ENCODE measurements around the gene CREB5.

CREB5 gene

DNA sequence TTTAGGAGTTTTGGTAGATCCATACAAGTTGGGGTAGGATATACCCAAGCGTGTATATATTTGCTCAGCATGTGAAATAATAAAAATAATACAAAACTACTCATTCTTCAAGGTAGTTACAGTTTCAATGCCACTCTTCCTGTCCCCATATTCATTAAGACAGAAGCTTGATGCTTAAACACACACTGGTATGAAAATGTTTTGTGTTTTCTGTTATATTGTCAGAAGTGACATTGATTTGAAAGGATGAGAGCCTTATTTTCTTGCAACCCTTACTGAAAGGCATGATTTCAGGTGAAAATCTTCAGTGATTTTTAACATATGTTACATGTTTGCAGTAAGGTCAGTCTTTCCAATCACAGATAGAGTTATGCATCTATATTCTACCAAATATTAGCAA is 312.2 kb downstream of the CREB5 start:
- DNase-seq: no peak

DNA sequence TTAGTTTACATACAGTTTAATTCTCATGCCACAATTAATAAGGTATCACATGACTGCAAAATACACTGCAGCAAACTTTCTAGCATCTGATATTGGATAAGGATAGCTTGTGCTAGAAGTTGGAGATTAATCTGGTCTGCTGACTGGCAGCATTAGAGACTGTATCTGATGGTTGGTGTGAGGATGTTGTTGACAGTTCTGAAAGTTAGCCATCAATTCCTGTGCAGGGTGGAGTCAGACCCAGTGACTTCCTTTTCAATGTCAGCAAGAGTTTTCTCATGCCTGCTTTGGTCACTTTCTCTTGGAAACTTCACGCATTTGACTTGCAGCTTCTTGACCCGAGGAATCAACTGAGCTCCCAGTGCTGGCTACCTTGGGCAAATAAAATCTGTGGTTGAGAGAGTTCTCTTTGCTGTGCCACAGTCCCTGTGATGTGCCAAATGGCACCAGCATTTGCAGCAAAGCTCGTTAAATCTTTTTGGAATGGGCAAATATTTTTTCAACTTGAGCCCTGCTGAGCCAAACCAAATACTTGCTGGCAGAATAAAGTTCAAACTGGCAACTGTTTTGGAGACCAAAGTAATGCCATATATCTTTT is 312.8 kb downstream of the CREB5 start:
- DNase-seq: no peak

DNA sequence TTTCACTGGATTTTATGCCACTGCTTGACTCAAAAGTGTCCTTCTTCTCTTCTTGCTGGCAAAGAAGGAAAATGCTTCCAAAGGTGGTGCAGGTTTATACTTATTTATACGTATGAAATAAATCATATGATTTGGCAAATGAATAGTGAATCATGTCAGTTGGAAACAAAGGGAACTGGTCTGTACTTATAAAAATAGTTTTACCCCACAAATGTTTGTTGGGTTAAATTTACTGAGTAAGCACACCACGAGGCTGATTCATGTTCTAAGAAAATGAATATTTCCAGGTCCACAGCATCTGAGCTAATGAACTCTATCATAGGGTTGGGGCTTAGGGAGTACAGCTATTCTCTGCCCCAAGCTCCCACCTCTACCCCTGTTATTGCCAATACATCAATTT is 313.6 kb downstream of the CREB5 start:
- DNase-seq: no peak

DNA sequence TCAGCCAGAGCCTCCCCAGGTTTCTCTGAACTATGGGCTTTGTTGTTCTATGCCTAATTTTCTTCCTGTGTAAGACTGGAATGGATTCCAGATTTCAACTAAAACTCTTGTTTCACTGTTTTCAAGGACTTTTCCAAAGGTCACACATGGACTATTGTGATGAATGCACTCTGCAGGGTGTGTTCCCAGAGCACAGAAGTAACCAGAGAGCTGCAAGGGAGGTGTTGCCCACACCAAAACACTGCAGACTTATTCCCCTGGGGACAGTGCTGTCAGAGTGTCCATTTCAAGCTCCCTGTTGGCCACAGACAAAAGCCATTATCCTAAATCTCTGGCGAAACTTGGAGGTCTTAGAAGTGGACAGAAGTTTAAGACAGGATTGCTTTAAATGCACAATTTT is 314.2 kb downstream of the CREB5 start:
- no peak for DNase-seq

DNA sequence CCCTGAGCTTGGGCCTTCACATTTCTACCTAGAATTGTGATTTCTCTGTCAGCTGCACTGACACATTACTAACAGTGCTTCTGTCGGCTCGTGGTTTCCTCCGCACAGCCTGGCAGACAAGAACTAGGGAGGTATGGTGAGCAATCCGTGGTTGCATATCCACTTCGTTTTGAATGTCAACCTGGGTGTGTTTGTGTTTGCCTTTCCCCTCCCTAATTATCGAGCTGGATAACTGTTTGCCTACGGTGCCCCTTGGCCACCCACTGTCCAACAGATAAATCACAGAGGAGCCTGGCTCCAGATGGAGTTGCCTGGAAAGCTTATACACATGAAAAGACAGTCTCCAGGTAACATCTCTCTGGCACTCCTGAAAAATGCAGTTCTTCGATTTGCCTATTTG is 317.0 kb downstream of the CREB5 start:
- no peak for DNase-seq

DNA sequence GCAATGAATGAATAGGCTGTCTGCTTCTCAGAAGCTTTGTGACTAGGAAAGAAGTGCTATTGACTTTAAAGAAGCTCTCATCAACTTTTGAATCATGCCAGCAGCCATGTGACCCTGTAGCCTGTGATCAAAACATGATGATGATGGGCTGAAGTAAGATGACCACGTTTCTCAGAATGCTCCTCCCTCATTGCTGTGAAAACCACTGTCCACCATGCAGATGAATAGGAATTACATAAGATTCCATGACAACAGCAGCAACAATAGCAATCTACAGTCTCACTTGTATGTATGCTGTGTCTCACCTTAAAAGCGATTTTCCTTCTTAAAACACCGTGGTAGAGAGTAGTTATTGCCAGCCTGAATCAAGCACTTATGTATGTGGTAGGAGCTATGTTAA is 317.4 kb downstream of the CREB5 start:
- no peak for DNase-seq

DNA sequence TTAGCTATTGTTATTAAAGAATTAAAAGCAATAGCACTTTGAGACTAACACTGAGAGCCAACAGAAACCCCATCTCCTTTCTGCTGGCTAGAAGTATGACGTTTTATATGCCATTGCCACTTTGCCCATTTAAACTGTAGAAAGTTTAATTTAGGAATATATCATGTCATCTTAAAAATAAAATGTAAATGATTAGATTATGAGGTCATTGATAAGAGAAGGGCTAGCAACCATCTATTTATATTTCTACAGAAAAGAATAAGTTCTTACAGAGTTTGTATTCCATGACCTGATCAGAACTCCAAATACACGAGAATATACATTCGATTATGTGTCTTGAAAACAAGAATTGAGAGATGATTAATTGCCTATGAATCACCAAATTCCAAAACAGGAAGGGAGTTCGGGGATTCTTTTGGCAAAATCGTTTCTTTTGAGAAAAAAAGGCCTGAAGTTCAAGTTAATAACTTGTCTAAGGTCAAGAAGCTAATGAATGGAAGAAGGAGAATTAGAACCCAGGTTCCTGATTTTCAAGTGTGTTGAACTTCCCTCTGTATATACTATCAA is 318.9 kb downstream of the CREB5 start:
- no peak for DNase-seq

DNA sequence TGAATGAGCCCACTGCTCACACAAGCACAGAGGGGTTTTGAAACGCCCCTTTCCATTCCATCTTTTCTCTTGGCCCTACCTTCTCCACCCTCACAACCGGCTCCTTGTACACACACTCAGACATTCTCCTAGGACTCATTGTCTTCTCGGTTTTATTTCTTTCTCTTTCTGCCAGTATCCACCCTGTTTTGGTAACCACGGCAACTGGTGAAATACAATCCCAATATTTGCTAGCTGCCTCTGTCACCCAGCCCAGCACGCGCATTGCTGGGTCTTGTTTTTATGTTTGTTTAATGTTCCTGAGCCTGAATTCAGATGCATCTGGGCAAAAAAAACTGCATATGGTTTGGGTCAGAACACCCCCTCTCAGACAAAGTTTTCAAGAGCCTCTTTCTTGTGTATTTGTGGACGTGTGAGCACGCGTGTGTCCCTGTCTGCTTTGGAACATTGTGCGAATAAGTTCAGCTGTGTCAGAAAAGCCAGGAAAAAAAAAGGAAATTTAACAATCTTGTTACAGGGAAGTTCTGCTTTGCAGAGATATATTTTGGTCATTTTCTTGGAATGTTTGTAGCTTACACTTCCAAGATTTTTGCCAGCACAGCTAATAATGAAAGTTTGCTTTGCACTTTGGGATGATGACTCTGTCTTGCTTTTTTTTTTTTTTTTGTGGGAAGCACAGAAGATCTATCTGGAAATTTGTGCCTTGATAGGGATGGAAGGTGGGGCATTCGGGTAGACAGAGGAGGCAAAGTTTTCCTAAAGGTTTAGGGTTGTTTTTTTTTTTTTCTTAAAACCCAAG is 320.0 kb downstream of the CREB5 start:
- DNase-seq: no peak

DNA sequence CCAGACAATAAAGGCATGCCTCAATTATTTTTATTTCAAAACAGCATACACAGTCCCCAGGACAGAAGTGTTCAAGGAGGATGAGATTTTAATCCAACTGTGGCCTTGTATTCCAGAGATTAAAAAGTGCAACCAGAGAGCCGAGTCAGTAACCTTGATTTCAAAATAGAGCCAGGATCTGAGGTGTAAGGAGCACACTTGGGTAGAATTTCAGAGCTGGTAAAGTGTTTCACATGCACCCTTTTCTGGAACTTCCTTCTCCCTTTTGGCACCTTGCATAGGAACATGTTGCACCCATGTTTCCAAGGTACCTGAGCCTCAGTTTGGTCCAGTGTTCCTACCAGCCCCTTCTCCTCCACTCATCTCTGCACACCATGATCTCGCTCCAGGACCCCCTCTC is 320.7 kb downstream of the CREB5 start:
- DNase-seq: no peak

DNA sequence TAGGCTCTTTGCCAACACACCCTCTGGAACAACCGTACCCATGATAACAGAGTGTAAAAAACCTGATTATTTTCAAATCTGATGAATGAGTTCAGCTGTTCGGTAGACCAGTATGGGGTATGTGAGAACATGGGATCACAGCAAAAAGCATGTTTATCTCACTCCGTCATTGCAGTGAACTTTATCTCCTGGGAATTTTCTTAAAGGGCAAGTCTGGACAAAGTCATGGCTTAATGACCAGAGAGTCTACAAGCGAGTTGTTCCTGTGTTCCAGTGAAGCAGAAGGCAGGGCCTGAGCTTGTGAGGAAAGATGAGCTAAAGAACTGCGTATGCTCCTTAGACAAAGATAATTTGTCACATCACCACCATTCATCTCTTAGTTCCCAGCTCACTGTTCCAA is 326.1 kb downstream of the CREB5 start:
- DNase-seq: no peak

DNA sequence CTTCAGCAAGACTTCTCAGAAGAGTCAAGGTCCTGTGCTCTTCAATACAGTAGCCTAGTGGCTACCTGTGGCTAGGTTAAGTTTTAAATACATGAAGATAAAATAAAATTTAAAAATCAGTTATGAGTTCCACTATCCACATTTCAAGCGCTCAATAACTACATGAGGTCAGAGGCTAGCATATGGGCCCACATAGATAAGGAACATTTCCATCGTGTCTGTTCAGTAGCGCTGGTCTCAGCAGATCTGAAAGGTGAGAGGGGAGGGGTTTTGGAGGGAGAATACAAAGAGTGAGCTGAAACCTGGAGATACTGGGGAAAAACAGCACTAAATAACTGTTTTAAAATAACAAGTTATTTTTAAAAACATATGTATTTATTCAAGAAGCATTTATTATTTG is 326.8 kb downstream of the CREB5 start:
- no peak for DNase-seq

DNA sequence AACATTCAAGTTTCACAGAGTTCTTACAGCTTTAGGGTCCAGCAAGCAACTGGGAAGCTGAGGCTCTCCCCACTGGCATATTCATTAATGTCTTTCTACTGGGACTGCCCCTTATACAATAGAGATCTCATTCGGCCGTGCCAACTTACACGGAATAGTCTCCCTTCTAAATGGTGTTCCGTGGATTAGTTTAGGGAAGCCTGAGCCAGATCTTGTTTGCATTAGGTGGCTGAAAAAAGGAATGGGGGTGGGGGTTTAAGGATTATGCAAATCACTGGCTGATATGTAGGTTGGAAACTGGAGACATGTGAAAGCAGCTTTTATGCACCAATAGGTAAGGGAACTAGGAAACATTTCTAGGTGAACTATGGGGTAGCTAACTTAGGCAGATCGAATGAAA is 327.5 kb downstream of the CREB5 start:
- DNase-seq: no peak

DNA sequence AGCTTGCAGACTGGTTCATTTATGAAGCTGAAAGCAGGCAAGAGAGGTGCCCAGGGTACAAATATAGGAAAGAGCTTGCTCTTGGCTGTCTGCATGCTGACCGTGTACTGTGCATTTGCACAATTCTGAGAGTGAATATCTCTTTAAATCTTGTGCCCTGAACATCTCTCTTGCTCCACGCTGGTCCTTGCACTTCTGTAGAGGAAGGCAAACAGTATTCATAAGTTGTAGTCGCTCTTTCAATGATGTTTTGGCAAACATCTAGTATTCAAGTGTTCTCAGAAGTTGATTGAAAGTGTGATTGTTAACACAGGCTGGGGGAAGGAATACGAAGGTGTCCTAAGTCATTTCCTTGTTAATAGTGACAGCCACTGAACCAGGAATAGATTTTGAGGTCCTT is 332.6 kb downstream of the CREB5 start:
- DNase-seq: no peak

DNA sequence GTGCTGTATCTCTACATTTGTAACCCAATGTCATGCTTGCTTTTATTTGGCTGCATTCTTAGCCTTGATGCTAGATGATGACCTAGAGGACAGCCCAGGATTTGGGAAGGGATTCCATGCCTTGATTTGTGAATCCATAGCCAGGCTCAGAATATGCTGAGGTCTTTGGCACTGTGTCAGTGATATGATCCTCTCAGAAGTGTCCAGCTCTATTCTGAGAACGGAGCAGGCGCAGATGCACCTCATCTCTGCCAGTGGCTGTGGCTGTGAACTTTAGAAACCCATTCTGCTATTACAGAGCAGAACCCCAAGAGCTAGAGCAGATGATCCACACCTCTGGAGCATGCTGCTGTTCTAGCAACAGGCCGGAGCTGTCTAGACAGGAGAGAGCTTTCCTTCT is 333.0 kb downstream of the CREB5 start:
- DNase-seq: no peak

DNA sequence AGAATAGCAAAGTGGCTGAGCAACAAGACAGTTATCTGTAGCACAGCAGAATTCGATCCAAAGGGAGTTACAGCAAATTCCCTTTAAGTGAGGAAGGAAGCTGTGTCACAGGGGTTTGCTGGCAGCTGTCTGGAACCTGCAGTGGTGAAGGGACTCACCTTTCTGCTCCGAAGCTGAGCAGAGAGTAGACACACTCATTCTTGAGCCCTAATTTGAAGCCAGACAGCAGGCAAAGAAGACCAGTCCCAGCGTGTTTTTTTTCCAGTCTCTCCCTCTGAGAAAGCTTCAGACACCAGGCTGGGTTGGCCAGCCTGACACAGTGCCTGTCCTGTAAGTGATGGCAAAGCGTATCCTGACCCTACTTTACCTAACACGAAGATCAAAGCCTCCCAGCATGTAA is 335.1 kb downstream of the CREB5 start:
- DNase-seq: no peak

DNA sequence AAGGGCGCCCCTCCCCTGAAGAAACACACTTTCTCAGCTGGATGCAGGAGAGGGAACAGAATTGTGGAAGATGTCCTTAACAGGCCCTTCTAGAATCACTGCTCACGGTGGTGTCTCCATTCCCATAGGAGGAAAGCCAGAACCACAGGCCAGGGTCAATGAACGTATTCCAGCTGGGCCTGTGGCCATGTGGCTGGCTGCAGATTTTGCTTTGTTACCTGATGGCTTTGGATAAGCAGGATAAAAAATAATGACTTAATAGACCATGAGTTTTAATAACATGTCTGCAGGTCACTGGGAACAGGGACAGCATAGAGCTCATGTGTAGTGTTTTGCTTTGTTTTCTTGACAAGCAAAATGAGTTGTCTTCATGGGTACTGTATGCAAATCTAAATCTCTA is 335.5 kb downstream of the CREB5 start:
- DNase-seq: no peak

DNA sequence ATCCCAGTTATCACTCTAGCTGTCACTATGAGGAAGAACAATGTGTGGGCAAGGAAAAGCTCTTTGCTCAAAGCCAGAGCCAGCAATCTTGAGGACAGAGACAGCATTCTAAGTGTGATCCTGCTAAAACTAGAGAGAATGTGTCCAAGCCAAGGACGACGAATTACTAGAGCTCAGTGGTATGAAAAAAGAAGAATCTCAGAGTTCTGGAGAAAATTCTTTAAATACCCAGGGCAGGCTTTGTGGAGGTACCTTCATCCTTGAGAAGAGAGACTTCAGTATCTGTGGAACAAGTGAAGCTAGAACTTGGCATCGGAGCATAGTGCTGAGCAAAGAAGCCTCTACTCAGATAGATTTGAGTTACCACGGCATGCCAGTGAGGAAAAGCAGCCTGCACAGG is 336.0 kb downstream of the CREB5 start:
- DNase-seq: no peak

DNA sequence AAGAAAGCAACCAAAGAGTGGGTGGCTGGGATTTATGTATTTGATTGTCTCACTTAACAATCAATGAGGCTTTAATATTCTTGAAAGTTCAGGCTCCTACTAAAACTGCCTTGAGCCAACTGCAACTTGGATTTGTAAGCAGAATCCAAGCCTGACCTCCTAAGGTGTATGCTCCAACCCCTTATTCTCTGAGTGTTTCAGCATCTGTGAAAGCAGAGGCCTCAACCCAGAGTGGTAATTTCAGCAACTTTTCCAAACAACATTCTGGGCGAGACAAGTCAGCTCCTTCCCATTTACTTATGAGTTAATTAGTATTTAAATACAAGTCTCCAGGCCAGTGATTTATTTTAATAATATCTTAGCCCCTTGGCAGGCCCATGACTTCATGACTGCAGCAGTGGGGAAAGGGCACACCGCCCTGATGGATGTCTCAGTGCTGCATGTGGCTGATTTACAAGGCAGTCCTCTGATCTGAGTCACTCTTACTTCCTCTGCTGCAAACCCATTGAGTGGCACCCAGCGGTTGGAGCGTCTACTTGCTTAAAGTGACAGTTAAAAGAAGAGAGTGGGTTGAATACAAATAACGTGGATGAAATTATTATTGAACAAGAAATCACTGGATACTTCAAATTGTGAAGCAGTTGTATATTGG is 336.7 kb downstream of the CREB5 start:
- DNase-seq: no peak

DNA sequence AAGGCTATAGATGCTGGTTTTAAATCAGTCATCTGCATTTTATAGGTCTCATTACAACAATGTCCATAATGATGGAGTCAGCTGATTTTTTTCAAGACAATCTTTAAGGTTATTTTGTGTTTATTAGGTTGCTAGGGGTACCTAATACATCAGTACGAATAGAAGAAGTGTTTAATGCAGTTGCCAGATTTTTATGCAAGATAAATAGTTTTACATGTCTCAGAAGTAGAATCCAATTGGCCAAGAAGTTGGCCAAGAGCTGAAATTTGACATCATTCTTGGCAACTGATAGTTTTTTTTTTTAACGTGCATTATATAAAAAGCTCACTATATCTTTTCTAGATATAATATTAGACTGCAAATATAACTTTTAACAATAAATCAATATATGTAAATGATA is 337.3 kb downstream of the CREB5 start:
- no peak for DNase-seq

DNA sequence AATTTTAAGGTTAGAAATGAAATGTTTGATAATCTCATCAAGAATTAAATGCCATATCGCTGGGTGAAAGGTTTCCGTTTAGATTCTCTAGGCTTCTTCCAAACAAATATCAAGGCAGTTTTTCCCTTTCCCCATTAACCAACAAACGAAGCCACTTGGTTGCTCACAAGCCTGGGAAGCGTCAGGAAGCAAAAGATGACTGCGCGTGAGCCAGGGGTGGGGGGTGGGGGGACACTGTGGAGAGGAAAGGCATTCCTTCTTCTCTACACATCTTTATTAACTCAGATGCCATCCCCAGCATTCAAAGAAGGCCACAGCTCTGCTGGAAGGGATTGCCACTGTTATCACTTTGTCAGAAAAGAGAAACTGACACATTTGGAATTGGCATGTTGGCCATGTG is 338.7 kb downstream of the CREB5 start:
- DNase-seq: no peak

DNA sequence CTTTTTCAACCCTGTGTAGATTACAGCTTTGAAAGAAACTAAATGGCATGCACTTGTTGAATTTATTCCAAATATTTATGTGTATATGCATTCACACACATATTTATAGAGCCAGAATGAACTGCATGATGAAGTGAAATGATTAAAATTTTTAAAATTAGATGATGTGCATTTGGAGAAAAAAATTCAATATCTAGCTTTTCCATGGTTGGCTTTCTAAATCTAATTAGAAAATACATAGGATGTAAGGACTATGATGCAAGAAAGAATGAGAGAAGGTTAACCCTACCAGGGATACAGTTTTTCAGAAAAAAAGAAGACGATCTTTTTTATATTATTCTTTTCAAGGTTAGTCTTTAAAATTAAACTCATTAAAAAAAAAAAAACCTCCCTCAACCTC is 341.3 kb downstream of the CREB5 start:
- no peak for DNase-seq

DNA sequence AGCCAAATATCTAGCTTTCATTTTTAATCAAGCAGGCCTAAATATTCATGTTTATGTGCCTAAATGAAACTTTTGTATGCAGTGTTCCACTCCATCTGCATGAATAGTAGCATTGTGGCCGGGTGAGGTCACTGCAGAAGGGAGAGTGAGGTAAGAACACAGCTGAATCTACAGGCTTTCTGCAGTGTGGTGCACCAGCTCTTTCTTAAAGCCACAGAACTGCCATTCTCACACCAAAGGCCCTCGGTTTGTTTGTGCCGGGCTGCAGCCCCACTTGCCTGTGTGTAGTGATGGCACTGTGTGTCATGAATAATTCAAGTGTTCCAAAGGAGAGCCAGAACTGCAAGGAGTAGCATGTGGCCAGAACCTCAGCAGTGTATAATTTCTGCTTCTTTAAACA is 341.7 kb downstream of the CREB5 start:
- peak; percentile 62 for DNase-seq

DNA sequence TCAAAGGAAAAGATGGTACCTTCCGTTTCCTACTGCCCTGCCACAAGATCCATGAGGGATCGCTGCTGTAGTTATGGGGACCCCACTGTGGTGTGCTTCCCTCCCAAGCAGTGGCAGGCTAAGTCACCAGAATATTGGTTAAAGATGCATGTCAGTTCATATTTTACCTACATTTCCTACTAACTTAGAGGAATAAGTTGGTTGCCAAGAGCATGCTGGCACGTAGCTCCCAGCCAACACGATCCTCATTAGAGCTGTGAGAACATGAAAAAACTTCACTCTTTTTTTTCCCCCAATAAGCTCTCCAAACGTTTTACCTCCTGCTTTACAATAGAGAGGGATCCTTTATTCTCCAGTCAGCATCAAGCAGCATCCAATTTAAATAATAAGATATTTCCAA is 342.1 kb downstream of the CREB5 start:
- no peak for DNase-seq

DNA sequence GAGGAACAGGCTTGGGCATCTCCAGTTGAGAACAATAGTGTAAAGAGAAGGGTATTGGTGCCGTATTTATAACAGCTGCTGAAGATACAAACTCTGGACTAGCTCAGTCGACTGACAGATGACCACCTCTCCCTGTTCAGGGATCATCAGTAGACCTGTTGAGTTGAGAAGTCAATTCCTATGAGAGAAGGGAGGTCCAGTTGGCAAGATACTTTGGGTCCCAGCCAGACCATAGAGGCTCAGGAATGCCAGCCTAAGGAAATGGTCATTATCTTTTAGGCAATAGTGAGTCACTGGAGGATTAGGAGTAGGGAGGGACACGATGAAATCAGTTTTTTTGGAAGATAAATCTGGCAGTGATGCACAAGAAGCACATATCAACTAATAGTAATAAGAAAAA is 342.9 kb downstream of the CREB5 start:
- no peak for DNase-seq
